HepG2 (cell line): Measurements from ENCODE around the gene PCOLCE2. TPM values are rescaled to one million over a fixed set of nuclear protein-coding genes. Genes with fewer than 3 reads are reported as not detected.

Source experiments
- ATAC-seq: fragments of 200-7000 bp; cut with Tn5 transposase; 3 replicates; pipeline ENCODE4 v1.9.1; 2020; ENCODE audit warnings: mild to moderate bottlenecking, moderate library complexity
- BruUV-seq: library from RNA; stranded (reverse); fragments of 400-500 nt; replicated peaks from 2 replicates; lab custom pipeline; 2021; lab: Mats Ljungman, UMichigan
- CTCF ChIA-PET: fragments of 300-600 bp; formaldehyde crosslinking; extraction: SDS; loops from one replicate; lab custom pipeline; 2021; ENCODE audit warnings: low total read pairs, inconsistent platforms, low intra/inter-chr PET ratio; lab: Yijun Ruan, JAX
- POLR2A ChIA-PET: fragments of 350-600 bp; sonication (Branson Sonifier 250); formaldehyde crosslinking; loops from one replicate; lab custom pipeline; 2020; ENCODE audit warnings: antibody characterized with exemption, inconsistent platforms; lab: Yijun Ruan, JAX
- DNase-seq: peaks from one replicate; pipeline ENCODE4 v3.0.0-alpha.2; 2015; ENCODE audit warnings: low spot score
- FAIRE-seq: peaks from 3 replicates; lab custom pipeline; 2011; peaks lifted over from hg19 to GRCh38; lab: Jason Lieb, UNC
- H2AFZ ChIP-seq: one replicate; pipeline ENCODE4 v1.6.1; 2011; ENCODE audit warnings: low read length, inconsistent platforms
- H3K27ac ChIP-seq: fragments of 300-600 bp; 3 replicates; pipeline ENCODE4 v1.8.0; 2011; ENCODE audit warnings: mixed run types, mild to moderate bottlenecking, mixed read lengths, low read length, inconsistent platforms; ENCODE audit not compliant: insufficient read depth; ENCODE audit errors: extremely low read length
- H3K27me3 ChIP-seq, 2 experiments: fragments of 200-600 bp in 1 of 2; 2 replicates in 1 of 2; 3 replicates in 1 of 2; pipeline versions ENCODE4 v1.6.0 to v1.8.0; 2011; ENCODE audit warnings: low read length in 2 of 2, mild to moderate bottlenecking in 2 of 2, moderate library complexity in 2 of 2, inconsistent platforms in 1 of 2; ENCODE audit not compliant: insufficient read depth in 2 of 2, control insufficient read depth in 1 of 2
- H3K36me3 ChIP-seq, 2 experiments: fragments of 200-600 bp in 1 of 2; replicated peaks in 1 of 2; 2 replicates in 1 of 2; 3 replicates in 1 of 2; pipeline versions ENCODE4 v1.5.1 to v1.8.0; 2011; ENCODE audit warnings: low read length in 2 of 2, inconsistent platforms in 1 of 2; ENCODE audit not compliant: insufficient read depth in 2 of 2, control insufficient read depth in 1 of 2
- H3K4me1 ChIP-seq: 2 replicates; pipeline ENCODE4 v1.5.1; 2012; ENCODE audit warnings: low read length, inconsistent platforms; ENCODE audit not compliant: insufficient read depth
- H3K4me2 ChIP-seq: 2 replicates; pipeline ENCODE4 v1.6.0; 2011; ENCODE audit warnings: low read depth, low read length, inconsistent platforms
- H3K4me3 ChIP-seq, 3 experiments: fragments of 200-600 bp in 1 of 3; sonication (generic), shearing (Covaris generic) in 1 of 3; replicated peaks in 1 of 3; 2 replicates each; pipeline ENCODE4 v1.5.1; 2011 to 2016; ENCODE audit warnings: low read length in 3 of 3, inconsistent platforms in 2 of 3, low read depth in 2 of 3, mild to moderate bottlenecking in 2 of 3, control low read depth in 1 of 3, mixed read lengths in 1 of 3; ENCODE audit not compliant: insufficient read depth in 1 of 3
- H3K79me2 ChIP-seq: one replicate; pipeline ENCODE4 v1.6.1; 2011; ENCODE audit warnings: low read length, inconsistent platforms; ENCODE audit not compliant: insufficient read depth
- H3K9ac ChIP-seq: 2 replicates; pipeline ENCODE4 v1.6.0; 2011; ENCODE audit warnings: mild to moderate bottlenecking, low read depth, low read length, inconsistent platforms; ENCODE audit not compliant: insufficient read depth
- H3K9me3 ChIP-seq: 2 replicates; pipeline ENCODE4 v1.5.1; 2012; ENCODE audit warnings: mild to moderate bottlenecking, low read length
- H4K20me1 ChIP-seq: 2 replicates; pipeline ENCODE4 v1.6.0; 2011; ENCODE audit warnings: inconsistent platforms, mild to moderate bottlenecking, low read length, moderate library complexity; ENCODE audit not compliant: insufficient read depth
- CBX1 ChIP-seq: IDR thresholded peaks from one replicate; pipeline ENCODE4 v1.6.1; 2016; ENCODE audit warnings: antibody characterized with exemption, low read depth
- CEBPG ChIP-seq: IDR thresholded peaks from 2 replicates; pipeline ENCODE4 v1.6.1; 2016
- MBNL3 ChIP-seq: fragments of 250-450 bp; sonication (Bioruptor Pico); conservative IDR thresholded peaks from 2 replicates; pipeline ENCODE4 v1.8.0; 2022; ENCODE audit warnings: mild to moderate bottlenecking, inconsistent platforms
- MLXIP ChIP-seq: sonication (generic); formaldehyde crosslinking; IDR thresholded peaks from 2 replicates; pipeline ENCODE4 v1.9.0; 2021; ENCODE audit warnings: missing genetic modification reagents, borderline replicate concordance
- MZF1 ChIP-seq: sonication (generic); formaldehyde crosslinking; IDR thresholded peaks from 2 replicates; pipeline ENCODE4 v1.8.1; 2023; ENCODE audit warnings: mild to moderate bottlenecking, missing genetic modification reagents, borderline replicate concordance
- RAD21 ChIP-seq: fragments of 450-650 bp; formaldehyde crosslinking; IDR thresholded peaks from 2 replicates; pipeline ENCODE4 v1.5.0; 2020; ENCODE audit warnings: mild to moderate bottlenecking
- RFXAP ChIP-seq: sonication (generic); formaldehyde crosslinking; IDR thresholded peaks from 2 replicates; pipeline ENCODE4 v1.4.0; 2020; ENCODE audit warnings: missing genetic modification reagents, borderline replicate concordance
- TBP ChIP-seq: sonication (generic); formaldehyde crosslinking; IDR thresholded peaks from 2 replicates; pipeline ENCODE4 v1.5.0; 2020; ENCODE audit warnings: missing genetic modification reagents
- THAP8 ChIP-seq: sonication (generic); formaldehyde crosslinking; IDR thresholded peaks from 2 replicates; pipeline ENCODE4 v1.5.1; 2020; ENCODE audit warnings: missing genetic modification reagents, mild to moderate bottlenecking, borderline replicate concordance
- XBP1 ChIP-seq: sonication (generic); formaldehyde crosslinking; IDR thresholded peaks from 2 replicates; pipeline ENCODE4 v1.5.0; 2020; ENCODE audit warnings: missing genetic modification reagents
- ZFP41 ChIP-seq: sonication (generic); formaldehyde crosslinking; IDR thresholded peaks from 2 replicates; pipeline ENCODE4 v1.4.0; 2020; ENCODE audit warnings: mild to moderate bottlenecking, missing genetic modification reagents, borderline replicate concordance
- ZNF282 ChIP-seq: fragments of 450-650 bp; IDR thresholded peaks from 2 replicates; pipeline ENCODE4 v1.6.1; 2018; ENCODE audit not compliant: partially characterized antibody
- ZNF318 ChIP-seq: sonication (generic); formaldehyde crosslinking; IDR thresholded peaks from 2 replicates; pipeline ENCODE4 v1.4.0; 2020; ENCODE audit warnings: mild to moderate bottlenecking, missing genetic modification reagents
- ZNF644 ChIP-seq: IDR thresholded peaks from 2 replicates; pipeline ENCODE4 v1.6.1; 2016; ENCODE audit warnings: low read depth
- WGBS: methylation state at CpG from one replicate; pipeline ENCODE4 v1.1.6; 2017; ENCODE audit warnings: low lambda C conversion rate; 5-methylcytosine and 5-hydroxymethylcytosine counted together
- in situ Hi-C: cut with HindIII; loops from 2 replicates; pipeline ENCODE4 v1.10.0; 2017; ENCODE audit warnings: low pct_unique_long_range_greater_than_20kb; ENCODE audit not compliant: extremely low pct_ligation_motif_present
- intact Hi-C: fragments of 100-400 bp; cut with micrococcal nuclease; formaldehyde crosslinking; loops from one replicate; pipeline ENCODE4 v1.10.0; 2022; ENCODE audit not compliant: unreplicated experiment
- polyA plus RNA-seq, 8 experiments: library from polyadenylated mRNA; depleted of rRNA in 3 of 8; stranded (reverse) in 7 of 8; unstranded in 1 of 8; fragments of >200 nt; fragmentation: Illumina TruSeq in 4 of 8; extraction: Trizol in 4 of 8; gene quantifications; 2 replicates each; pipeline versions ENCODE4 v1.2.1 to v1.2.3, GENCODE V29; 2011 to 2016; ENCODE audit warnings: low read depth in 4 of 8, missing spikeins in 1 of 8, mixed read lengths in 1 of 8; ENCODE audit not compliant: insufficient read depth in 1 of 8
- total RNA-seq, 5 experiments: library from RNA; depleted of rRNA; stranded (reverse); fragments of >200 nt; fragmentation: Illumina TruSeq; extraction: Trizol; gene quantifications; 2 replicates each; pipeline ENCODE4 v1.2.3, GENCODE V29; 2016; ENCODE audit warnings: low read depth in 1 of 5

Gene PCOLCE2
- total and polyA plus RNA-seq, 2 of the 13 experiments (the other 11 are each of a cell fraction or from before 2014, with no cell fraction given): 0.71 to 2.0 TPM

GRCh38 chr3:142915636-142916035 is 26.8 kb upstream of the PCOLCE2 start:
- ATAC-seq (no peak), FAIRE-seq (no peak), DNase-seq (no peak)
- no peak overlapping the region for H3K9ac ChIP-seq
- ChIA-PET CTCF (no interaction called here), POLR2A (no interaction called here)
- H4K20me1 ChIP-seq: no peaks in the 10 kb centered on the region
- intact Hi-C loops (no loop called here), in situ Hi-C loops (no loop called here)
- H3K4me1 ChIP-seq: no peaks in the 10 kb centered on the region
- BruUV-seq: no TSS peak
- no peaks in the 10 kb centered on the region for H3K79me2 ChIP-seq
- H3K4me2 ChIP-seq: no peak overlapping the region
- 21% methylated on average over 3 of the region's 3 CpGs for WGBS
- H3K9me3 ChIP-seq: no peaks in the 10 kb centered on the region
- H2AFZ ChIP-seq: no peak overlapping the region
- no peak overlapping the region for H3K4me3 ChIP-seq
- no peak overlapping the region for H3K27ac ChIP-seq
- no peaks in the 10 kb centered on the region for H3K36me3 ChIP-seq
- H3K27me3 ChIP-seq: peaks cover 0 to 25% of the 10 kb centered on the region in 2 experiments; a peak in 2 of 5 replicates
- TF ChIP-seq MZF1 (no peak), ZFP41 (no peak), ZNF282 (no peak), TBP (CRISPR knock-in tag) (no peak), RFXAP (CRISPR knock-in tag) (no peak), MLXIP (CRISPR knock-in tag) (no peak), ZNF318 (CRISPR knock-in tag) (no peak), ZNF644 (CRISPR knock-in tag) (no peak), CBX1 (no peak), THAP8 (CRISPR knock-in tag) (no peak), XBP1 (CRISPR knock-in tag) (no peak), MBNL3 (no peak), RAD21 (CRISPR knock-in tag) (no peak), CEBPG (CRISPR knock-in tag) (no peak)
